Cerebellar nuclear complex (tissue), 1 donor: ENCODE results near the gene ISLR2.

Experiments
- DNase-seq, 2 experiments: peaks; one replicate each; lab custom pipeline; 2025; lab: John Stamatoyannopoulos, UW

ISLR2 gene

GRCh38 chr15:74176262-74177214 lies 46.2 kb downstream of the ISLR2 start:
- DNase-seq, result no peak

- DNase-seq, result no peak
These were observed 48.1 kb downstream of the ISLR2 start for GRCh38 chr15:74178326-74179100.

- DNase-seq, result no peak
These were observed 48.9 kb downstream of the ISLR2 start for GRCh38 chr15:74179101-74179841.

- no peak for DNase-seq
These were observed 49.8 kb downstream of the ISLR2 start for GRCh38 chr15:74179983-74180880.

- no peak for DNase-seq
These were observed 50.7 kb downstream of the ISLR2 start for GRCh38 chr15:74180881-74181602.

- DNase-seq, result no peak
These were observed 51.7 kb downstream of the ISLR2 start for GRCh38 chr15:74182131-74182530.

GRCh38 chr15:74184582-74185091 lies 54.3 kb downstream of the ISLR2 start:
- no peak for DNase-seq

- DNase-seq, result no peak
These were observed 55.4 kb downstream of the ISLR2 start for GRCh38 chr15:74185710-74186348.
